ENCODE results near the gene PTPRH.
"Not testable (repeated sequence)": the region's sequence is repeated elsewhere in the genome, so short reads cannot be mapped to it uniquely, and the experiment has no call there.

Gene PTPRH

GRCh38 chr19:55176076-55176475, 33.2 kb downstream of the PTPRH start:
- DNase-seq, result peak in 1 of 2 experiments; percentile 47

GRCh38 chr19:55175117-55175867, 34.0 kb downstream of the PTPRH start:
- DNase-seq, result peak; percentile 24 to 84

GRCh38 chr19:55174425-55175116, 34.7 kb downstream of the PTPRH start:
- no peak for DNase-seq

GRCh38 chr19:55173714-55174409, 35.4 kb downstream of the PTPRH start:
- peak; percentile 68 to 90 for DNase-seq

- DNase-seq, result no peak
These were observed 36.1 kb downstream of the PTPRH start for GRCh38 chr19:55173186-55173713.

GRCh38 chr19:55172741-55173140, 36.6 kb downstream of the PTPRH start:
- no peak for DNase-seq

GRCh38 chr19:55172318-55172717, 37.0 kb downstream of the PTPRH start:
- DNase-seq, result not testable (repeated sequence)

GRCh38 chr19:55171440-55171839, 37.9 kb downstream of the PTPRH start:
- no peak for DNase-seq

GRCh38 chr19:55169136-55169535, 40.2 kb downstream of the PTPRH start:
- DNase-seq, result no peak

GRCh38 chr19:55166530-55167268, 42.6 kb downstream of the PTPRH start, which contains the start of gene DNAAF3:
Gene DNAAF3, minus strand, starts transcription at chr19:55166613. Its CDS starts 200 bp downstream, at chr19:55166413.
- DNase-seq, result peak; percentile 98 to 99

- DNase-seq, result peak; percentile 86 to 95
These were observed 43.3 kb downstream of the PTPRH start for GRCh38 chr19:55165952-55166529.

GRCh38 chr19:55161571-55162322, 47.6 kb downstream of the PTPRH start:
- peak in 1 of 2 experiments; percentile 52 for DNase-seq

- no peak for DNase-seq
These were observed 48.3 kb downstream of the PTPRH start for GRCh38 chr19:55160986-55161365.

GRCh38 chr19:55160128-55160985, 48.9 kb downstream of the PTPRH start:
- DNase-seq, result peak; percentile 94 to 99

- no peak for DNase-seq
These were observed 50.2 kb downstream of the PTPRH start for GRCh38 chr19:55158848-55159749.

GRCh38 chr19:55158423-55158822, 50.9 kb downstream of the PTPRH start:
- no peak for DNase-seq

- no peak for DNase-seq
These were observed 52.0 kb downstream of the PTPRH start, which contains the start of gene TNNI3 for GRCh38 chr19:55157064-55157908. Gene TNNI3, minus strand, starts transcription at chr19:55157732. Its CDS starts 143 bp downstream, at chr19:55157589.

Measured in NCI-H526 (cell line).